Erythroblast (primary cell): Measurements from ENCODE around the gene PARP14.
"Not testable (repeated sequence)": the region's sequence is repeated elsewhere in the genome, so short reads cannot be mapped to it uniquely, and the experiment has no call there.

Experiments used
- DNase-seq, 2 experiments: peaks; one replicate each; lab custom pipeline; 2025; lab: John Stamatoyannopoulos, UW
- GATA1 ChIP-seq: IDR thresholded peaks from 2 replicates; pipeline ENCODE4 v1.6.1; 2011; ENCODE audit warnings: low read depth, mild to moderate bottlenecking, control low read depth, low read length, moderate library complexity
- POLR2A ChIP-seq: IDR thresholded peaks from 2 replicates; pipeline ENCODE4 v1.6.1; 2011; ENCODE audit warnings: mild to moderate bottlenecking, low read length

PARP14 gene

GRCh38 chr3:122689587-122689986 lies 8.9 kb downstream of the PARP14 start:
- TF ChIP-seq GATA1, result no peak
- no peak for TF ChIP-seq POLR2A

GRCh38 chr3:122690096-122690495 lies 9.5 kb downstream of the PARP14 start:
- TF ChIP-seq POLR2A (no peak), GATA1 (no peak)
- DNase-seq, result no peak

More at GRCh38 chr3:122689587-122689986, 8.9 kb downstream of the PARP14 start:
- DNase-seq, result no peak

- TF ChIP-seq GATA1 (no peak), POLR2A (no peak)
- DNase-seq, result no peak
Observed at GRCh38 chr3:122691195-122691594, 10.6 kb downstream of the PARP14 start.

GRCh38 chr3:122692674-122693073 lies 12.0 kb downstream of the PARP14 start:
- TF ChIP-seq GATA1, result no peak
- DNase-seq, result no peak

GRCh38 chr3:122694966-122695365 lies 14.3 kb downstream of the PARP14 start:
- TF ChIP-seq POLR2A (no peak), GATA1 (no peak)
- no peak for DNase-seq

- no peak for DNase-seq
- TF ChIP-seq POLR2A (no peak), GATA1 (no peak)
Observed at GRCh38 chr3:122695927-122696561, 15.4 kb downstream of the PARP14 start.

- no peak for TF ChIP-seq POLR2A
- TF ChIP-seq GATA1, result no peak
- DNase-seq, result no peak
Observed at GRCh38 chr3:122697952-122698620, 17.4 kb downstream of the PARP14 start.

GRCh38 chr3:122700193-122700592 lies 19.6 kb downstream of the PARP14 start:
- TF ChIP-seq POLR2A, result no peak
- TF ChIP-seq GATA1, result no peak
- DNase-seq, result no peak

GRCh38 chr3:122705379-122705778 lies 24.7 kb downstream of the PARP14 start:
- no peak for TF ChIP-seq POLR2A
- TF ChIP-seq GATA1, result no peak
- DNase-seq, result no peak

- DNase-seq, result not testable (repeated sequence)
Observed at GRCh38 chr3:122710616-122711251, 30.1 kb downstream of the PARP14 start.

GRCh38 chr3:122714273-122714672 lies 33.6 kb downstream of the PARP14 start:
- no peak for DNase-seq
- no peak for TF ChIP-seq POLR2A
- TF ChIP-seq GATA1, result no peak

GRCh38 chr3:122716667-122717066 lies 36.0 kb downstream of the PARP14 start:
- no peak for DNase-seq
- no peak for TF ChIP-seq GATA1
- no peak for TF ChIP-seq POLR2A

GRCh38 chr3:122719273-122719921 lies 38.8 kb downstream of the PARP14 start:
- DNase-seq, result no peak
- no peak for TF ChIP-seq POLR2A
- no peak for TF ChIP-seq GATA1

GRCh38 chr3:122725106-122725505 lies 44.5 kb downstream of the PARP14 start:
- DNase-seq, result no peak
- TF ChIP-seq POLR2A, result no peak

GRCh38 chr3:122727294-122727693 lies 46.7 kb downstream of the PARP14 start:
- no peak for TF ChIP-seq GATA1
- DNase-seq, result no peak
